ENCODE data around the gene FSD2.

DNA sequence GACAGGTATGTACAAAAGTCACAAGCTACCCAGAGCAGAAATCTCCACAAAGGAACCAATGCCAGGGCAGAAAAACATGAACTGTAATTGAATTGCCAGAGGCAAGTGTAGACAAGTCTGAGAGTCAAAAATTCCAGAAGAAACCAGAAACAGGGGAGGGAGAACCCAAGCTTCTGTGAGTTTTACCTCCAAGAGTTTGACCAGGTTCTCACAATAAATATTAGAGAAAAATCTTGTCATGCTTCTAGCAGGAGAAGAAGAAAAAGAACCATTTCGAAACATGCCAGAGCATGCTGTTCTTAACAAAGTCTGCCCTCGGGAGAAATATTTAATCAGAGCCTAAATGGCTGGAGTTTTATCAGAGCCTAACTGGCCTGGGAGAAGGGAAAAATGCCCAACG lies 63.7 kb downstream of the FSD2 start:
- TF ChIP-seq, protein P1, sequence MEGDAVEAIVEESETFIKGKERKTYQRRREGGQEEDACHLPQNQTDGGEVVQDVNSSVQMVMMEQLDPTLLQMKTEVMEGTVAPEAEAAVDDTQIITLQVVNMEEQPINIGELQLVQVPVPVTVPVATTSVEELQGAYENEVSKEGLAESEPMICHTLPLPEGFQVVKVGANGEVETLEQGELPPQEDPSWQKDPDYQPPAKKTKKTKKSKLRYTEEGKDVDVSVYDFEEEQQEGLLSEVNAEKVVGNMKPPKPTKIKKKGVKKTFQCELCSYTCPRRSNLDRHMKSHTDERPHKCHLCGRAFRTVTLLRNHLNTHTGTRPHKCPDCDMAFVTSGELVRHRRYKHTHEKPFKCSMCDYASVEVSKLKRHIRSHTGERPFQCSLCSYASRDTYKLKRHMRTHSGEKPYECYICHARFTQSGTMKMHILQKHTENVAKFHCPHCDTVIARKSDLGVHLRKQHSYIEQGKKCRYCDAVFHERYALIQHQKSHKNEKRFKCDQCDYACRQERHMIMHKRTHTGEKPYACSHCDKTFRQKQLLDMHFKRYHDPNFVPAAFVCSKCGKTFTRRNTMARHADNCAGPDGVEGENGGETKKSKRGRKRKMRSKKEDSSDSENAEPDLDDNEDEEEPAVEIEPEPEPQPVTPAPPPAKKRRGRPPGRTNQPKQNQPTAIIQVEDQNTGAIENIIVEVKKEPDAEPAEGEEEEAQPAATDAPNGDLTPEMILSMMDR (conservative IDR thresholded peaks at IDR 0.05): no peak
- TF ChIP-seq ZFX (IDR thresholded peaks at IDR 0.05): no peak

Measured in C4-2B (cell line).